Prostate gland (tissue), 2 donors: ENCODE results near the gene MAP3K4. TPM values are rescaled to one million over a fixed set of nuclear protein-coding genes. Genes with fewer than 3 reads are reported as not detected.

Experiments
- DNase-seq: peaks from one replicate; pipeline ENCODE4 v3.0.0-alpha.2; 2019; ENCODE audit warnings: low spot score
- H3K27ac ChIP-seq, 2 donors: fragments of 200-600 bp; sonication (generic); 2 replicates each; pipeline ENCODE4 v1.5.1; 2017 to 2019
- H3K27me3 ChIP-seq: fragments of 200-600 bp; sonication (generic); replicated peaks from 2 replicates; pipeline ENCODE4 v1.5.1; 2019; ENCODE audit not compliant: insufficient read depth
- H3K36me3 ChIP-seq, 2 donors: fragments of 200-600 bp; sonication (generic); 1 replicate in 1 of 2; 2 replicates in 1 of 2; pipeline versions ENCODE4 v1.5.1 to v1.8.1; 2017 to 2019
- H3K4me1 ChIP-seq: fragments of 200-600 bp; sonication (generic); replicated peaks from 2 replicates; pipeline ENCODE4 v1.5.1; 2019
- H3K4me3 ChIP-seq, 2 donors: fragments of 200-600 bp; sonication (generic); 2 replicates each; pipeline ENCODE4 v1.5.1; 2017 to 2019
- H3K9me3 ChIP-seq: fragments of 200-600 bp; sonication (generic); 2 replicates; pipeline ENCODE4 v1.5.1; 2017
- CTCF ChIP-seq, 4 experiments: fragments of 200-600 bp in 2 of 4; fragments of 450-650 bp in 2 of 4; sonication (generic) in 2 of 4; IDR thresholded peaks; 1 replicate in 3 of 4; 2 replicates in 1 of 4; pipeline ENCODE4 v1.5.1; 2016 to 2019; ENCODE audit warnings: antibody characterized with exemption in 4 of 4, mild to moderate bottlenecking in 2 of 4, moderate library complexity in 2 of 4
- POLR2A ChIP-seq: fragments of 450-650 bp; IDR thresholded peaks from one replicate; pipeline ENCODE4 v1.6.1; 2016; ENCODE audit warnings: antibody characterized with exemption, mild to moderate bottlenecking
- POLR2AphosphoS5 ChIP-seq: sonication (generic); formaldehyde crosslinking; IDR thresholded peaks from one replicate; pipeline ENCODE4 v1.6.1; 2017; ENCODE audit warnings: antibody characterized with exemption
- WGBS: methylation state at CpG from one replicate; pipeline ENCODE4 v1.1.5; 2018; 5-methylcytosine and 5-hydroxymethylcytosine counted together
- intact Hi-C: fragments of 100-400 bp; cut with DNase I; formaldehyde crosslinking; loops from one replicate; pipeline ENCODE4 v1.14.2; 2022
- total RNA-seq, 2 donors: library from RNA; depleted of rRNA; stranded (reverse); fragments of >200 nt; gene quantifications; one replicate each; pipeline ENCODE4 v1.1.0, GENCODE V29; 2016

The MAP3K4 gene
- total RNA-seq, 2 donors from 2014 or later: 26.2 to 59.2 TPM

GRCh38 chr6:161056451-161056850 is 64.9 kb downstream of the MAP3K4 start:
- no peaks in the 10 kb centered on the region for H3K4me1 ChIP-seq
- intact Hi-C loops: no loop called here
- no peak overlapping the region for H3K27ac ChIP-seq
- H3K27me3 ChIP-seq: no peaks in the 10 kb centered on the region
- TF ChIP-seq POLR2AphosphoS5: no peak
- no peak for TF ChIP-seq POLR2A
- no peak for TF ChIP-seq CTCF (IDR thresholded peaks at IDR 0.05)
- 97% methylated on average over 4 of the region's 4 CpGs for WGBS
- no peaks in the 10 kb centered on the region for H3K9me3 ChIP-seq
- no peak for DNase-seq
- no peak overlapping the region for H3K4me3 ChIP-seq
- H3K36me3 ChIP-seq: no peaks in the 10 kb centered on the region

GRCh38 chr6:161057103-161058091 is 65.8 kb downstream of the MAP3K4 start:
- no peak for TF ChIP-seq POLR2A
- TF ChIP-seq POLR2AphosphoS5: no peak
- no peak for TF ChIP-seq CTCF (IDR thresholded peaks at IDR 0.05)
- no peaks in the 10 kb centered on the region for H3K4me1 ChIP-seq
- H3K27me3 ChIP-seq: no peaks in the 10 kb centered on the region
- intact Hi-C loops: no loop called here
- no peak for DNase-seq
- WGBS: 66% methylated on average over 11 of the region's 11 CpGs
- no peaks in the 10 kb centered on the region for H3K9me3 ChIP-seq
- no peak overlapping the region for H3K27ac ChIP-seq
- no peaks in the 10 kb centered on the region for H3K36me3 ChIP-seq
- no peak overlapping the region for H3K4me3 ChIP-seq

- intact Hi-C loops: no loop called here
- DNase-seq: no peak
- TF ChIP-seq CTCF (IDR thresholded peaks at IDR 0.05): no peak
- no peak for TF ChIP-seq POLR2AphosphoS5
- no peak for TF ChIP-seq POLR2A
- H3K4me1 ChIP-seq: no peaks in the 10 kb centered on the region
- H3K9me3 ChIP-seq: no peaks in the 10 kb centered on the region
- no peaks in the 10 kb centered on the region for H3K36me3 ChIP-seq
- H3K27me3 ChIP-seq: no peaks in the 10 kb centered on the region
- no peak overlapping the region for H3K27ac ChIP-seq
- 100% methylated on average over 1 of the region's 1 CpG for WGBS
- H3K4me3 ChIP-seq: no peak overlapping the region
Measured at GRCh38 chr6:161058741-161059140, 67.2 kb downstream of the MAP3K4 start.

- Histone ChIP-seq H3K27ac (no peak overlapping the region), H3K4me1 (no peaks in the 10 kb centered on the region), H3K9me3 (no peaks in the 10 kb centered on the region), H3K36me3 (no peaks in the 10 kb centered on the region), H3K4me3 (no peak overlapping the region), H3K27me3 (no peaks in the 10 kb centered on the region)
- intact Hi-C loops: no loop called here
- WGBS: 97% methylated on average over 3 of the region's 3 CpGs
- no peak for DNase-seq
- TF ChIP-seq CTCF (IDR thresholded peaks at IDR 0.05) (no peak), POLR2A (no peak), POLR2AphosphoS5 (no peak)
Measured at GRCh38 chr6:161061576-161061975, 70.0 kb downstream of the MAP3K4 start.

- no peak for DNase-seq
- H3K9me3 ChIP-seq: no peaks in the 10 kb centered on the region
- H3K36me3 ChIP-seq: no peaks in the 10 kb centered on the region
- no peaks in the 10 kb centered on the region for H3K27me3 ChIP-seq
- H3K4me3 ChIP-seq: no peak overlapping the region
- intact Hi-C loops: no loop called here
- H3K27ac ChIP-seq: no peak overlapping the region
- no peak for TF ChIP-seq CTCF (IDR thresholded peaks at IDR 0.05)
- no peak for TF ChIP-seq POLR2AphosphoS5
- TF ChIP-seq POLR2A: no peak
- 89% methylated on average over 1 of the region's 1 CpG for WGBS
- H3K4me1 ChIP-seq: no peaks in the 10 kb centered on the region
Measured at GRCh38 chr6:161064915-161065314, 73.3 kb downstream of the MAP3K4 start.
